ENCODE results near the gene HYCC1.

DNA sequence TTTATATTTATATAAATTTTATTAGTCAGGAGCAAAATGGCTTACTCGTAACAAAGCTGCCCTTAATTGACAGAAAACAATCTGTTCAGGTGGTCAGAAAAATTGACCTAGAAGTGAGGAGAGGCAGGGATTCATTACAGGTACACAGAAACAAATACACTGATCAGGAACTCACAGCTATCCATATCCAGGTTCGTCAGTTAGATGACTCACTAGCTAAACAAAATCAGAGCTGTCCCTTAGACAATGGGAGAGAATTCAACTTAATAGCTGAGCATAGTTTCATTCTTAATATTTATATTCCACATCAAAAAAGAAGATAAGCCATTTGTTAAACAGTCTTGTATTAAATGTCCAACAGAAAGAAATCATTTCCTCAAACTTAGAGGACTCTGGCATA, 41.7 kb downstream of the HYCC1 start:
- TF ChIP-seq CBX3 (IDR thresholded peaks at IDR 0.05; ENCODE audit: borderline replicate concordance in 1 of 2, low read length in 2 of 2) (no peak), JUN (IDR thresholded peaks at IDR 0.05; ENCODE audit: borderline replicate concordance, low read depth, low read length) (no peak), JUN (CRISPR knock-in tag; IDR thresholded peaks at IDR 0.05; ENCODE audit: borderline replicate concordance) (no peak), RFX5 (IDR thresholded peaks at IDR 0.05; ENCODE audit: low read depth, low read length) (no peak), ZNF584 (CRISPR knock-in tag; IDR thresholded peaks at IDR 0.05; ENCODE audit: low read depth) (no peak), MXI1 (IDR thresholded peaks at IDR 0.05; ENCODE audit: low read depth, low read length) (no peak), ZC3H8 (IDR thresholded peaks at IDR 0.05) (no peak), JUNB (CRISPR knock-in tag; conservative IDR thresholded peaks at IDR 0.05) (no peak), PHF20 (IDR thresholded peaks at IDR 0.05; ENCODE audit: partially characterized antibody) (no peak), FOXM1 (IDR thresholded peaks at IDR 0.05; ENCODE audit: low read depth) (no peak), FOXM1 (CRISPR knock-in tag; IDR thresholded peaks at IDR 0.05; ENCODE audit: low read depth) (no peak)

Measured in K562 (cell line).